ENCODE data around the gene GPR22.

GPR22 gene

GRCh38 chr7:107472116-107472515 lies 2.3 kb downstream of the GPR22 start:
- H3K4me3 ChIP-seq: no peak overlapping the region
- no peak overlapping the region for H3K27ac ChIP-seq

GRCh38 chr7:107474104-107474521 lies 4.3 kb downstream of the GPR22 start:
- Histone ChIP-seq H3K27ac (no peak overlapping the region), H3K4me3 (no peak overlapping the region)

GRCh38 chr7:107479303-107479702 lies 9.4 kb downstream of the GPR22 start:
- no peak overlapping the region for H3K27ac ChIP-seq
- H3K4me3 ChIP-seq: no peak overlapping the region

- H3K27ac ChIP-seq: no peak overlapping the region
These were observed 11.1 kb downstream of the GPR22 start for GRCh38 chr7:107480932-107481331.

GRCh38 chr7:107482571-107482970 lies 12.7 kb downstream of the GPR22 start:
- no peak overlapping the region for H3K4me3 ChIP-seq
- H3K27ac ChIP-seq: no peak overlapping the region

More at GRCh38 chr7:107480932-107481331, 11.1 kb downstream of the GPR22 start:
- no peak overlapping the region for H3K4me3 ChIP-seq

- Histone ChIP-seq H3K4me3 (no peak overlapping the region), H3K27ac (no peak overlapping the region)
These were observed 16.2 kb downstream of the GPR22 start for GRCh38 chr7:107486041-107486440.

GRCh38 chr7:107492875-107493274 lies 23.0 kb downstream of the GPR22 start:
- H3K4me3 ChIP-seq: no peak overlapping the region
- no peak overlapping the region for H3K27ac ChIP-seq

GRCh38 chr7:107494315-107494751 lies 24.5 kb downstream of the GPR22 start:
- no peak overlapping the region for H3K4me3 ChIP-seq
- H3K27ac ChIP-seq: no peak overlapping the region

- H3K27ac ChIP-seq: no peak overlapping the region
- no peak overlapping the region for H3K4me3 ChIP-seq
These were observed 25.0 kb downstream of the GPR22 start for GRCh38 chr7:107494884-107495283.

GRCh38 chr7:107495516-107495915 lies 25.7 kb downstream of the GPR22 start:
- H3K27ac ChIP-seq: no peak overlapping the region
- H3K4me3 ChIP-seq: no peak overlapping the region

GRCh38 chr7:107499731-107500130 lies 29.9 kb downstream of the GPR22 start:
- Histone ChIP-seq H3K4me3 (no peak overlapping the region), H3K27ac (no peak overlapping the region)

GRCh38 chr7:107501593-107501992 lies 31.7 kb downstream of the GPR22 start:
- Histone ChIP-seq H3K27ac (no peak overlapping the region), H3K4me3 (no peak overlapping the region)

- Histone ChIP-seq H3K27ac (no peak overlapping the region), H3K4me3 (no peak overlapping the region)
These were observed 32.3 kb downstream of the GPR22 start for GRCh38 chr7:107502154-107502553.

- no peak overlapping the region for H3K4me3 ChIP-seq
These were observed 32.9 kb downstream of the GPR22 start for GRCh38 chr7:107502797-107503196.

GRCh38 chr7:107503687-107504086 lies 33.8 kb downstream of the GPR22 start:
- no peak overlapping the region for H3K27ac ChIP-seq
- H3K4me3 ChIP-seq: no peak overlapping the region

More at GRCh38 chr7:107502797-107503196, 32.9 kb downstream of the GPR22 start:
- no peak overlapping the region for H3K27ac ChIP-seq

- H3K27ac ChIP-seq: peak overlapping the region in 1 of 21 experiments; percentile 52
- H3K4me3 ChIP-seq: no peak overlapping the region
These were observed 35.5 kb downstream of the GPR22 start for GRCh38 chr7:107505362-107505761.

GRCh38 chr7:107505997-107506673 lies 36.3 kb downstream of the GPR22 start:
- H3K27ac ChIP-seq: peak overlapping the region in 5 of 21 experiments; percentile 21 to 52 (median 31)
- no peak overlapping the region for H3K4me3 ChIP-seq

- Histone ChIP-seq H3K27ac (peak overlapping the region in 6 of 21 experiments; percentile 2 to 52 (median 27)), H3K4me3 (no peak overlapping the region)
These were observed 37.0 kb downstream of the GPR22 start for GRCh38 chr7:107506674-107507339.

Measured in skin epidermis (tissue), 12 donors.